Eye (tissue), 1 donor: ENCODE measurements around the gene EMD.
"Not testable (repeated sequence)": the region's sequence is repeated elsewhere in the genome, so short reads cannot be mapped to it uniquely, and the experiment has no call there.

Experiments used
- DNase-seq: peaks from one replicate; pipeline ENCODE4 v3.0.0-alpha.2; 2015

The EMD gene

DNA sequence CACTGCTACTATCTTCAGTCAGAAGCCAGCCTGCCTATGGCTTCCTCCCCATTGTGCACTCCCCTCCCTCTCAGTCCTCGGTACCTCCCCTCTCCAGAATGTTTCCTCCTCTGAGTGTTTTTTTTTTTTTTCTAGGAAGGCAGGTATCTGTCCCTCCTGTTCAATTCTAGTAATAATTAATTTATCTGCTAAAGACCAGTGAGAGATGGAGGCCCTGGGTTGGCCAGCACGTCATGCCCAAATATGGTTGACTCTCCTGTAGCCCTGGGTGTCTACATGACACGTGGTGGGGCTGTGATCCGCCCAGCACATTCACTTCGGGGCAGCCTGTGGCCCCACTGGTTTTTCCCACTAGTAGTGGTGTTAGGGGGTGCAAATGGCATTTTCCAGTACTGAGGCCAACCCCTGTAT, 6.5 kb upstream of the EMD start:
- no peak for DNase-seq

DNA sequence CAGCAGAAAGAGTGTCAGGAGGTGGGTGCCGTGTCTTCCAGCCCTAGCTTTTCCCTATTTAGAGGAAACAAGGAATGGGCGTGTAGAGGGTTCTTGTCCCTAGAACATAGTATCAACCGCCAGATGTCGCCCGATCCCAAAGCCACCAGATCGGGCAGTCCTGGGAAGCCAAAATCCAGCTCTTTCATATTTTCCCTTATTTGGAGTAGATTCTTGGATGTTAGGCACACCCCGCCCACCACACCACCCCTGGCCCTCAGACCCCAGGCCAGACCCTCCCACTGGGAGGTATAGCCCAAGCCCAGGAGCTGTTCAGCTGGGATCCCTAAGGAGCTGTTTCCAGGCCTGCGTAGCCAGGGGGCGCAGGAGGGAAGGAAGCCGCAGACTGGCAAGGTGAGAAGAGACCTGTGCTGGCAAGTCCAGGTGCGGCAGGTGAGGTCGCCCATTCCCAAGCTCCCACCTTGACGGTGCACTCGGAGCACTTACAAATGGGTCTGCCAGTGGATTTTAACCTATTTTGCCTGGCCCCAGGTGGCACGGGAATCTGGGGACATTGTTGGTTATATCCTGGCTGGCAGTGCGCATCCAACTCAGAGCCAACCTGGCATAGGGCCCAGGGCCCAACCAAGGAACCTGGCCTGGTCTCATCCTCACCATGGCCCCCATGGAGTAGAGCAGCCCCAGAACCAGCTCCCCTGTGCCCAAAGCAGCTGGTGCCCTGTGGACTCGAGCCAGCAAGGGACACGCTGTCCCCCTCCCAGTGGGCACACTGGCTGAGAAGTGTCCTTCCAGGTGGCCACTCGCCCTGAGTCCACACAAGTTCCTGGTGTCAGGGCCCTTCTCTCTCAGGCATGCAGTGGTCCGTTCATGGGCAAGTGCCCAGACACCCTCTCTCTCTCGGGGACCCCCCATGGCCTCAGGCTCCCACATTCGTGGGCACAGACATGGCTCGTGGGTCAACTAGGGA, 5.5 kb upstream of the EMD start:
- DNase-seq = peak; percentile 85

DNA sequence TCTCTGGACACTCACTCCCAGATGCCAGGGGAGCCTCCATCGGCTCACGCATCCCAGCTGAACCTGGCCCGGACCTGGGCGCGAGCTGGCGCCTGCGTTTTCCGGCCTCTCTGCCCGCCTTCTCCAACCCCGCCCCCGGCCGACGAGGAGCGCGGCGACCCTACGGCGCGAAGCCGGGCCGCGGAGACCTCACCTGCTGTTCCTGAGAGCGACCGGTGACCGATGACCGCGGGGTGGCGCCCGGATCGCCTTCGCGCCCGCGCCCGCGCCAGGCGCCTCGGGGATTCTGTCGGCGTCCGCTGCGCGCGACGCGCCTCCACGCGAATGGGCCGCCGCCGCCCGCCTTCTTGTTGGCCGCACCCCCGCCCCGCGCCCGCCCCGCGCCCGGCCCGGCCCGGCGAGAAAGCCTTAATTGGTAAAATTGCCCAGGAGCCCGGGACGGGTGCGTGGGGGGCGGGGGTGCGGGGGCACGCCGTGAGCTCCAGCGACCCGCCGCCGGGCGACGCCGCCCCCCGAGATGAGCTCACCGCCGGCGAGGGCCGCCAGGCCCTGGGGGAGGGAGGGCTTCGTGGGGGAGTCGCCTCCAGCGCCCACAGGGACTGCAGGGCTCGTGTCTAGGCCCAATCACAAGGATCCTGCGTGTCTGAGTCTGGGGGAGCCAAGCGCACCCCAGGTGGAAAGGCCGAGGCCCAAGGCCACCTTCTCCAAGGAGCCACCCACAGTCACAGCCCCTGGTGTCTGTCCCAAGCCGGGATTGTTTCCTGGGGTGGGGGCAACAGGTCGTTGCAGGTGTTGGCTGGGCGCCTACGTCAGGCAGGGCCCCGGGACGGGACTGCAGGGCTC, 4.6 kb upstream of the EMD start, which contains the start of gene FLNA:
Gene FLNA (minus strand): TSS at position 322 of the 843 bp plus-strand sequence. CDS start 3,389 bp downstream, outside the sequence.
- no peak for DNase-seq

DNA sequence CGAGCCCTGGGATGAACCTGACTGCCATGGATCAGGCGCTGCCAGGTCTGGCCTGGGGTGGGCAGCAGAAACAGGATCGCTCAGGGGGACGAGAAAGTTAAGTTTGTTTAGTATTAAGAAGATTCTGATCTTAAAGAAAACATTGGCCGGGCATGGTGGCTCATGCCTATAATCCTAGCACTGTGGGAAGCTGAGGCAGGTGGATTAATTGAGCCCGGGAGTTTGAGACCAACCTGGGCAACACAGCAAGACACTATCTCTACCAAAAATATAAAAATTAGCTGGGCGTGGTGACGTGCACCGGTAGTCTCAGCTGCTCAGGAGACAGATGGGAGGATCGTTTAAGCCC, 4.0 kb upstream of the EMD start:
- DNase-seq = no peak

DNA sequence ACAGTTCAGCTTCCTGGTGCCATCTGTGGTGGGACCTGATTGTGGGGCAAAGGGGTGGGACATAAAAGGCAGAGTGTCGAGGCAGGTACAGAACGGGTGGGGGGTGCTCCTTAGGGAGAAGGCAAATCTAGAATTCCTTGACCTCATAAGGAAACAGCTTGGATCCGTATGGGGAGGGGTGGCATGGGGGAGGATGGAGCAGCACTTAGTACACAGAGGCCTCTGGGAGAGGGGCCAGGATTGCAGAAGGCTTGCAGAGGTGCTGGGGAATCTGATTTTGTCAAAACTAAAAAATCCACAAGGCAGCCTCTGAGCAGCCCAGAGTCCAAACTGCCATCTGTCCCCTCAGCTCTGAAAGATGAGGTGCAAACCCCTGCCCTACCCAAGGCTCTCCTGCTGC, 2.3 kb upstream of the EMD start:
- no peak for DNase-seq

DNA sequence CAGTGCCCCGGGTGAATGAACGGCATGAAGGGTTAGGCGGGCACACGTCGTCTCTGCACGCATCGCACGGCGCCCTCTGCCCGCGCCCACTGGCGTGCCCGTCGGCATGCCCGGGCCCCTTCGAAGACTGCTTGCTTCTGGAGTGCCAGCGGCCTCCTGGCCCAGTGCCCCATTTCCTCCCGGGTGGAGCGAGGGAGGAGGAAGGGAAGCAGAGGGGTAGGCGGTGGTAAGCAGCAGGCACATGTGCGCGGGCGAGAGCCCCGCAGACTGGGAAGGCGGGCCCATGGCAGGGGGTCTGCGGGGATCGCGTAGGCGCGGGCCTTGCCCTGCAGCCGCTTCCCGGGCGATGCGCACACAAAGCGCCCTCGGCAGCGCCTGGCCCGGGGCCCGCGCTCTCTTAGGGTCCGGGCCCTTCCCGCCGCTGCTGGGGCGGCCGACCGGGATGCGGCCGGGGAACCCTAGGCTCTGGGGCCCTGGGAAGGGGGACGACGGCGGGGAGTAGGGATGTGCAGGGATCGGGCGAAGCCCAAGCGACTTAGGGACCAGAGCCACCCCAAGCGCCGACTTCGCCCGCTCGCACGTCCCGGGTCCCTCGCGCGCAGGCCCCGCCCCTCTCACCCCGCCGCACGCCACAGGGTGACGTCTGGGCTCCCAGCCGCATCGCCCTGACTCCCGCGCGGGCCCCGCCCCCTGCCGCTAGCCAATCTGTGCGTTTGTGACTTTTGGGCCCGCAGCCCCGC, 866 bp upstream of the EMD start:
- DNase-seq = no peak

DNA sequence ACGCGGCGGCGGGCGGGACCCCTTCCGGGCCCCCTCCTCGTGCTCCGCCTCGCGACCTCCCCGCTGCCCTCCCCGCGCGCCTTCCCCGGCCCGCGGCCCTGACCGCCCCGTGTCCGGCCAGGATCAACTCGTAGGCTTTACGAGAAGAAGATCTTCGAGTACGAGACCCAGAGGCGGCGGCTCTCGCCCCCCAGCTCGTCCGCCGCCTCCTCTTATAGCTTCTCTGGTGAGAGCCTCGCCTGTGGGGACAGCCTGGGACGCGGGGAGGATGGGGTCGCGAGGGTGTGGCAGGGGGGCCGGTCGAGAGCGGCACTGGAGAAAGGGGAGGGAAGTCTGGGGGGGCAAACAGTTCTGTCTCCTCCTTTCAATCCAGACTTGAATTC, 465 bp downstream of the EMD start:
- DNase-seq = no peak

DNA sequence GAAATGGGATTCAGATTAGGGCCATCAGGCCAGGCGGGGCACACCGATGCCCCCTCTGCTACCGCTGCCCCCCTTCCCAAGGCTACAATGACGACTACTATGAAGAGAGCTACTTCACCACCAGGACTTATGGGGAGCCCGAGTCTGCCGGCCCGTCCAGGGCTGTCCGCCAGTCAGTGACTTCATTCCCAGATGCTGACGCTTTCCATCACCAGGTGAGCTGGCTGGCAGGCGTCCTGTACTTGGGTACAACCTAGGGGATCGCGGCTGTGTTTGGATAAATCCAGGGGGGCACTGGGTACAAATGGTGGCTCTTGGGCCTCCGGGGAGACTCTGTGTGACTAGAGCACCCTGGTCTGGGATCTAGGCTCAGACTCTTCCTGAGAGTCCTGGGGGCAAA, 1.1 kb downstream of the EMD start:
- no peak for DNase-seq

DNA sequence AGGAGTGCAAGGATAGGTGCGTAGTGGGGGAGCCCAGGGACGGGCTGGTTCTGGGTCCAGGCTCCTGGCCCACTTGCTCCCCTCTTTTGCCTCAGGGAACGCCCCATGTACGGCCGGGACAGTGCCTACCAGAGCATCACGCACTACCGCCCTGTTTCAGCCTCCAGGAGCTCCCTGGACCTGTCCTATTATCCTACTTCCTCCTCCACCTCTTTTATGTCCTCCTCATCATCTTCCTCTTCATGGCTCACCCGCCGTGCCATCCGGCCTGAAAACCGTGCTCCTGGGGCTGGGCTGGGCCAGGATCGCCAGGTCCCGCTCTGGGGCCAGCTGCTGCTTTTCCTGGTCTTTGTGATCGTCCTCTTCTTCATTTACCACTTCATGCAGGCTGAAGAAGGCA, 1.7 kb downstream of the EMD start:
- no peak for DNase-seq

DNA sequence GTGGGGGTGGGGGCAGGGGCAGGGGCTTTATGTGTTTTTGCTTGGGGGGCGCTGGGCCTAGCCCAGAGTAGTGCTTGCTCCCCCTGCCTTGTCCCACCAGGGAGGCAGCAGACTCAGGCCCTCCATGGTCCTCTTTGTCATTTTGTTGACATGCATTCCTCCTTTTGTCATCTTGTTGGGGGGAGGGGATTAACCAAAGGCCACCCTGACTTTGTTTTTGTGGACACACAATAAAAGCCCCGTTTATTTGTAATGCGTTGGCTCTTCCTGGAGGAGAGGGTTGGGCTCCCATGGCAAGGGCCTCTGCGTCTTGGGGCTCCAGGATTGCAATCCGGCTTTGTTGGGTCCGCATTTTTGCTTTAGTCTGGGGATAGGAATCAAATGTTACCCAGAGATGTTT, 2.2 kb downstream of the EMD start:
- DNase-seq = no peak

DNA sequence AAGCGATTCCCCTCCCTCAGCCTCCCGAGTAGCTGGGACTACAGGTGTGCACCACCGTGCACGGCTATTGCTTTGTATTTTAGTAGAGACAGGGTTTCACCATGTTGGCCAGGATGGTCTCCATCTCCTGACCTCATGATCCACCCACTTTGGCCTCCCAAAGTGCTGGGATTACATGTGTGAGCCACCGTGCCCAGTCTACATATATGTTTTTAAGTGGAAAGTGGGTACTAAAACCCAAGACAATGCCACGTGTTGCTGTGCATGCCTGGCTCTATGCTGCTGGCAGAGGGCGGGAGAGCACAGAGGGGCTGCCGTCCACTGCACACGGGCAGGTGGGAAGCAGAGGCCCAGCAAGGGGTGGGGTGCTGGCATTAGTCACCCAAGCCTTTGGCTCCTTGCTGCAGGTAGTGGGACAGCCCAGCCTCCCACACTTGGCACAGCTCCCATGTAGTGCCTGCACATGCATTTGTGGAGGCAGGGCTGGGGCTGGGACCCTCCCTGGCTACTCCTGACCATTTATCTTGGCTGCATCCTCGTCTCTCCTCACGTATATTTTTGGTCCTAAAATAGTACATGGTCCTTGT, 3.5 kb downstream of the EMD start:
- no peak for DNase-seq

DNA sequence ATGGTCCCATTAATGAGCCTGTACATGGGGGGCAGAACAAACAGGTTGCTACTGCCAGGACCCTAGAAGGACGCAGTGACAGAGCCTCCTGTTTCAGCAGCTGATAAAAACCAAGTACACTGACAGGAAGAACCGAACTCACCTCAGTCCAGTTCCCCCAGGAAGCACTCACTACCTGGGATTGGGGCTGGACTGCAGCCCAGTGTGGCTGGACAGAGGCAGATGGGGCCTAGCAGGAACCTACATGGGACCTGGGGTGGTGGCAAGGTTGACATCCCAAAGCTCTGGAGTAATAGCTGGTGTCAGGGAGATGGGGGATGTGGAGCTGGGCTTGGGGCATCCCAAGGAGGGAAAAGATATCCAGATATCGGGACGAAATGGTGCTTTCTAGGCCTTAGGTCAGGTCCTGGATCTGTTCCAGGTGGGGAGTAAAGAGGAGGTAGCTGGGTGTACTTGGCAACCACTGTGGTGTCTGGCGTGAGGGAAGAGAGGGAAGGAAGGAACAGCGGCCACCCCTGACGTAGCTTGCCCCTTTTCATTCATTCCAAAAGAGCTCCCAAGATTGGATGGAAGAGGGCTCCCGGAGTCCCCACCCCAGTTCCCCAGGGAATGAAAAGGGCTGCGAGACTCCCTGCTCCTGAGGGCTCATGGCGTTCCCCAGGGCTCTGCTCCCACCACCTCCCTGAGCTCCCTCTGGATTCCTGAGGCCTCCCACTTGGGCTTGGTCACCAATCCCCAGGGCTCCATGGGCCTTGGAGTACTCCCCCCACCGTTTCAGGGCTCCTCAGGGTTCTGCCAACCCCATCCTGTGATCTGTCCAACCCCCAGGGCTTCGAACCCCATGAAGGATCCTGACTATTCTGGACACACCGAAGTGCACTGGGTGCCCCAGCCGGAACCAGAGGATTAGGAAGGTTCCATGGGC, 4.5 kb downstream of the EMD start:
- DNase-seq = no peak

DNA sequence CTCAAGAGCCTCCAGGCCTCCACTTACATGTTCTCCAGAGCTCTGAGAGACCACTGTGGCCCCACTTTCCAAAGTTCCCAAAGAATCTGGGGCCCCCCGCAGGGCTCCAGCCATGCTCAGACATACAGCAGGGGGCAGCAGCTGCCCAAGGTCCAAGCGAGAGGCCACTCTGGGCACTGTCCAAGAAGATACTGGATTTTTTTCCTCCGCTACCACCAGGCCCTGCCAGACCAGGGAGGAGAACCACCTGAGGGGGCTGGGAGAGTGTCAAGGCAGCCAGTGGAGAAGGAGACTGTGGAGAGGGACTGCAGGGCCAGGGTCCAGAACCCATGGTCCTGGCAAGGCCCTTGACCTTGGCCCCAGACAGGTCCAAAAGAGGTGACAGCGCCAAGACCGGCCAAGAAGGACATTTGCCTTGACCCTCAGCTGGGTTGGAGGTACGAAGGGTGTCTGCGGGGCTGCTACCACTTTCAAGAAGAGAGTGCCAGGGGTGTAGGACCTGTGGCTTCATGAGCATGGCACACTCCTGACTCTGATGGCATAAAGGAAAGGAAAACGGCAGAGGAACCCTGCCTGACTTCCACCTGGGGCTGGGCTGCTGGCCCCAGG, 5.3 kb downstream of the EMD start:
- DNase-seq = no peak

DNA sequence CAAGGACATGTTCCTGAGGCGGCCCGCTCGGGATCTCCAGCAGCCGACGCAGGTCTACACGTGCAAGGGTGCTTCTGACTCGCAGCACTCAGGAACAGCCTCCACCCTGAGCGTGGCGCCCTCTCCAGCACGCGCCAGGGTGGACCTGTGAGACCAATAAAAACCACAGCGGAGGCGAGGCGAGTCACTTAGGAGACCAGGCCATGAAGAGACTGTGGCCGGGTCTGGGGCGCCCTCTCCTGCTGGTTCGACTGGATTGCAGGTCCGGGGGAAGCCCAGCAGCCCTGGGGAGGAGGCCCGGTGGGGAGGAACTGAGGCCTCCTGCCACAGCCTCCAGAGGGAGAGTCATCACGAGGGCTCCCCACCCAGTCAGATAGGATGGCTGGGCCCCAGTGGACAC, 9.0 kb downstream of the EMD start:
- DNase-seq = not testable (repeated sequence)

DNA sequence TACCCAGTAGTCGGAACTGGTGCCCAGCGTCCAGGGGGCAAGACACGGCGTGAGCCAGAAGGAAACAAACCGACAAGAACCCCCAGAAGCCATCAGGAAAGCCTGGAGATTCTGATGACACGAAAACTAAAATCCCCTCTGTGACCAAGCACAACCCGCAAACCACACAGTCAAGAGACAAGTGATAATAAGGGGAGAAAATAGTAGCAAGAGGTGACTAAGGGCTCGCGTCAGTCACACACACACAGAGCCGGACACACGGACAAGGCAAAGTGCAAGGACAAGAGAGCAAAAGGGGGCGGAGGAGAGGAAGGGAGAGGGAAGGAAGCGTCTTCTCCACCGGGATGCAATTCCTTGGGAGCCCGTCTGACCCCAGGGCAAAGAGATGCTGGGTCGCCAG, 9.6 kb downstream of the EMD start:
- DNase-seq = not testable (repeated sequence)

DNA sequence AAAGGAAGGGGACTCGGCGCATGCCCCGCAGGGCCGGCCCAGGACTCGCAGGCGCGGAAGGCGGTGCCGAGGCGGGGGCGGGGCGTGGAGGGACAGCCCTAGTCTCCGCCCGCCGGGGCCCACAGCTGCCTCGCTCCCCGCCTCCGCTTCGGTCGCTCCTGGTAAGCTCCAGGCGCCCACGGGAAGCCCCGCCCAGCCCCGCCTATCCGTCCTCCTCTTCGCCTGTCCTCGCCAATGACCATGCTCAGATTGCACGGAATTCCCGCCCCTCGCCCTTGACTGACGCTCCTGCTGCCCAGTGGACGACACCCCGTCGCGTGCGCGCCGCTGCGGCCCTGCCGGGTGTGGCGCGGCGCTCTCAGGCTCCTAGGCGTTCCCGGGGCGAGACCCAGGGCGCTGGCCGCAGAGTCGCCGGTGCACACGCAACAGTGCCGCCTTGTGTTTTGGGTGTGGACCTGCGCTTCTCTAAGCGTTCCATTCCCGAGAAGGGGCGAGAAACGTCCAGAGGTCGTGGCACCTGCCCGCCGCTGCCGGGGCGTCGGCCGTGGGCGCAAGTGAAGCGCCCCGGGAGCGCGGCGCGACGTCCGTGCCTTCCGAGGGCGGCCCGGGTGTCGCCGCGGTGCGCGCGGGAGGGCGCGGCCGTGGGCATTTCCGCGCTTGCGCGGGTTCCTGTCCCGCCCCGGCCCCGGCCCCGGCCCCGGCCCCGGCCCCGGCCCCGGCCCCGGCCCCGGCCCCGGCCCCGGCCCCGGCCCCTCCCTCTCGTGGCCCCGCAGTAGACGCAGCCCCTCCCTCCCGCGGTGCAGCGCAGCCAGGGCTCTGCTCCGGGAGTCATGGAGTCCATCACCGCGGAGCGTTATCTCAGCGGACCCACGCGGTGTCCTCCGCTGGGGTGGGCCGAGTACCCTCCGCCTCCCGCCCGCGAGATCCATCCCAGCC, 11.0 kb downstream of the EMD start:
- not testable (repeated sequence) for DNase-seq

DNA sequence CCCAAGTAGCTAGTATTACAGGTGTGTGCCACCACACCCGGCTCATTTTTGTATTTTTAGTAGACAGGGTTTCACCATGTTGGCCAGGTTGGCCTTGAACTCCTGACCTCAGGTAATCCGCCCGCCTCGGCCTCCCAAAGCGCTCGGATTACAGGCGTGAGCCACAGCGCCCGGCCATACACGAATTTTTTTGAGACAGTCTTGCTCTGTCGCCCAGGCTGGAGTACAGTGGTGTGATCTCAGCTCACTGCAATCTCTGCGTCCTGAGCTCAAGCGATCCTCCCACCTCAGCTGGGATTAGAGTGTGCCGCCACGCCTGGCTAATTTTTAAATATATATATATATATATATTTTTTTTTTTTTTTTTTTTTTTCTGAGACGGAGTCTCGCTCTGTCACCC, 17.3 kb downstream of the EMD start:
- not testable (repeated sequence) for DNase-seq

DNA sequence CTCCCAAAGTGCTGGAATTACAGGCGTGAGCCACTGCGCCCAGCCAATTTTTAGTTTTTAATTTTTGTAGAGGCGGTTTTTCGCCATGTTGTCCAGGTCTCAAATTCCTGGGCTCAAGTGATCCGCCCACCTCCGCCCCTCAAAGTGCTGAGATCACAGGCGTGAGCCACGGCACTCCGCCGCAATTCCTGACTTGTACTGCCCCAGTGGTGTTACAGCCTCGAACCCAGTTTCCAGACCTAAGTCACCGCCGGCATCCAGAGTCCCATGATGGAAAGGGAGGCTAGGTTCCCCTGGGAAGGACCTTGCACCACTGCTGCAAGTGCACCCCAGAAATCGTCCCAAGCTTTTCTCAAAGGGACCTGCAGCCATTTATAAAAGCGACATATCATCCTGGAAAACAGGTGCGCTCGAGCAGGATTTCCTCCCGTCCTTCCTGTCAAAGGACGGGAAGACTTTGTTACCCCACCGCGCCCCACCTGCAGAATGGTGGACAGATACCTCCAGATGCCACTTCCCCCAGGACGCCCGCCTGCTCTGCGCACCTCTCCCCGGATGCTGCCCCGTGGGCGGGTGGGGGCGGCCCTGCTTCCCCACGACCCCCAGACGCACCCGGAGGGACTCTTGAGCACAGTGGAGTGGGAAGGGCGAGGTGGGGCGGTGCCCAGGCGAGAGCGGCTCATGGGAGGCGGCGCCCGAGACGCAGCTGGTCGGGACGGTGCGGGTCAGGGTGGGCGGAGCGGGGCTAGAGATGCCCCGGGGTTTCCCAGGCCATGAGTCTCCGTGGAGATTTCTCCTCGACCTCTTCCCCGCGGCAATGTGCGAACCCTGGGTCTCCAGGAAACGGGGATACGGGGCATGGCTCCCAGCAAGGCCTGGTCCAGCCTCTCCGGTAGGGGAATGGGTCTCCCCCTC, 18.1 kb downstream of the EMD start:
- DNase-seq = peak; percentile 87
